HG03064 (cell line): ENCODE data around the gene MACC1.
"Not testable (repeated sequence)": the region's sequence is repeated elsewhere in the genome, so short reads cannot be mapped to it uniquely, and the experiment has no call there.

Experiments used
- ATAC-seq: cut with Tn5 transposase; IDR thresholded peaks from one replicate; pipeline ENCODE4 v1.9.1; 2021; ENCODE audit warnings: low read depth; ENCODE audit not compliant: unreplicated experiment

Gene MACC1

DNA sequence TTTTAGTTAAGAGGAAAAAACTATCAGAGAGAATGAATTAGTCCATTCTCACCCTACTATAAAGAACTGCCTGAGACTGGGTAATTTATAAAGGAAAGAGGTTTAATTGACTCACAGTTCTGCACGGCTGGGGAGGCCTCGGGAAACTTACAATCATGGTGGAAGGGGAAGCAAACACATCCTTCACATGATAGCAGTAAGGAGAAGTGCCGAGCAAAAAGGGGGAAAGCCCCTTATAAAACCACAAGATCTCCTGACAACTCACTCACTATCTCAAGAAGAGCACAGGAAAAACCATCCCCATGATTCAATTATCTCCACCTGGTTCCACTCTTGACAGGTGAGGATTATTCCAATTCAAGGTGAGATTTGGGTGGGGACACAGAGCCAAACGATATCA lies 29.3 kb downstream of the MACC1 start:
- not testable (repeated sequence) for ATAC-seq

- no peak for ATAC-seq
Observed at GRCh38 chr7:20185988-20186387, 31.2 kb downstream of the MACC1 start.

DNA sequence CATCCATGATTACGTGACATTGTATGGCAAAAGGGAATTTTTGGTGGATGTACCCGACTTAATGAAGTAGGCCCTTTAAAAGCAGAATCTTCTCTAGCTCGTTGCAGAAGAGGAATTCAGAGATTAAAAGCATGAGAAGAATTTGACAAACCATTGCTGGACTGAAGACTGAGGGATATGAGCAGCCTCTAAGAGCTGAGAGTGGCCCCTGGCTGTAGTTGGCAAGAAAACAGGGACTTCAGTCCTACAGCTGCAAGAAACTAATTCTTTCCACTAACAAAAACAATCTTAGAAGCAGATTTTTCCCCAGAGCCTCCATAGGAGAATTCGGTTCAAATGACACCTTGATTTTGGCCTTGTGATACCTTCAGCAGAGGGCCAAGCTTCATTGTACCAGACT lies 34.1 kb downstream of the MACC1 start:
- no peak for ATAC-seq

GRCh38 chr7:20176578-20177242 lies 40.5 kb downstream of the MACC1 start:
- no peak for ATAC-seq

- ATAC-seq = no peak
Observed at GRCh38 chr7:20173828-20174227, 43.4 kb downstream of the MACC1 start.

DNA sequence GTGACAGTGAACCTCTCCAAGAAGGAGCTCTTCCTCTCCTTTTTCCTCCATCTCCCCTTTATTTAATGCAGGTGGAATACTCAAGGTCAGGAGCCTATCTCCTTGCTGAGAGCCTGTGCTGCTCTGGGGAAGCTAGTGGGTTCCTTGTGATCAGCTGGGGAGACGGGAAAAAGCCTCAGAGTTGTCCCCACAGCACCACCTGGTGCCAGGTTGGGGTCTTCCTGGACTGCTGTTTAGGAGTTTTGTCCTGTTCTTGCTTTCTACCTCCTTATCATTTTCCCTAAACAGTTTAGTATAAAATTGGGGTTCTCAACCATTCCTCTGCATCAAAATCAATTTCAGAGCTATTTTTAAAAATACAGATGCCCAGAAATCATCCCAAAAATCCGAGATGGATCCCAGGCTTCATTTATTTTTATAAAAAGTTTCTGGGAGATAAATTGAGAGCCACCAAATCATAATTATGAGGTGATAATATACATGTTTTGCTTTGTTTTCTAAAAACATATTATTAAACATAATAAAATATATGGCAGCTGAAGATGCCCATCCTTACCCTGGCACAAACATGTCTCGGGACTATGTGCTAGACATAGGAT lies 44.3 kb downstream of the MACC1 start:
- no peak for ATAC-seq

DNA sequence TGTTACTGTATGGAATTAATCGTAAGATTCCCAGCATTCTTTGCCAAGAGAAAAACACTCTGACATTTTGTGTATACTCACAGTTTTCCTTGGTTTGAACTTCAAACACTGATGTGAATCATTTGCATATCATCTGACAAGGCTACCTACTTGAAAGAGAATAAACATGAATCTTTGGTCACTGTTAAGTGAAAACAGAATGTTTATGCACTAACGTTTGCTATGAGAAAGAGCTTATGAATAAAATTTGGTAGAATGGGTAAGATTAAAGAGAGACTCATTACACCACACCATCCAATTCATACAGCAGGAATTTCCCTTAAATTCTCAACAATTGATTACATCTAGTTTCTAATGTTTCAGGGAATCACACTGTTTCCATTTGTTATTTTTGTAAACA lies 46.6 kb downstream of the MACC1 start:
- no peak for ATAC-seq

- no peak for ATAC-seq
Observed at GRCh38 chr7:20165146-20165510, 52.1 kb downstream of the MACC1 start.

- ATAC-seq = no peak
Observed at GRCh38 chr7:20164425-20165145, 52.6 kb downstream of the MACC1 start.

DNA sequence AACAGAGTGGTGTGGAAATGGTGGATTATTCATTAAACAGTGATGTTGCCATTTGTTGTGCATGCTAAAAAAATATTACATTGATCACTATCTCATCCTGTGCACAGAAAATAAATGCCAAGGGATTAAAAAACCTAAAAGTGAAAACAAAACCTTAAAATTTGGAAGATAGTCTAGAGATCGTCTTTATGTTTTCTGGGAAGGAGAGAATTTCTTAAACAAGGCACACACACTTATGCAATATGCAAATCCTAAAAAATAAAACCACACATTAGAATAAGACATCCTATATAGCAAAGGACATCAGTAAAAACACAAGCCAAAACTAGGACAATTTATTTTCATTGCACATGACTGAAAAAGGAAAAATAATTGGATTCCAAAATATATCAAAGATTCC lies 54.5 kb downstream of the MACC1 start:
- ATAC-seq = no peak

GRCh38 chr7:20159226-20159747 lies 57.9 kb downstream of the MACC1 start:
- ATAC-seq = no peak

DNA sequence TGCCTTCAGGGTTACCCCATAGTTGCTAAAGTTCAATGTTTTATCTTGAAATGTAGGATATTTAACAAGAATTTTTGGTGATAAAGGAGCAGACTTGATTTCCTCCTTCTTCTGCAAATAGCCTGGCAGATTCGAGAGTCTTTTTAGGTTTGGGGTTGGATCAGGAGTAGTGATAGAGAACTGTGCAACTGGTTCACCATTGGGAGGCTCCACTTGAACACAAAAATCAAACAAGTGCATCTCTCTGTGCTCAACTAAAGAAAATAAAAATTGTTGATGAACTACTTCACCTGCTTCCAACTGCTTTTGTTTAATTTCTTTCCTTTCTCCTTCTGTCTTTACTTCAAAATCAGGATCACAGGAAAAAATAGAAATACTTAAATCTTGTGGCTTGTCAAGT lies 58.5 kb downstream of the MACC1 start:
- ATAC-seq = no peak

- ATAC-seq = no peak
Observed at GRCh38 chr7:20157456-20157855, 59.7 kb downstream of the MACC1 start.

GRCh38 chr7:20153999-20154398 lies 63.2 kb downstream of the MACC1 start:
- ATAC-seq = no peak

GRCh38 chr7:20153567-20153966 lies 63.6 kb downstream of the MACC1 start:
- no peak for ATAC-seq

- ATAC-seq = no peak
Observed at GRCh38 chr7:20152511-20152910, 64.7 kb downstream of the MACC1 start.

GRCh38 chr7:20151708-20152456 lies 65.3 kb downstream of the MACC1 start:
- no peak for ATAC-seq

GRCh38 chr7:20146451-20146850 lies 70.7 kb downstream of the MACC1 start:
- ATAC-seq = no peak

DNA sequence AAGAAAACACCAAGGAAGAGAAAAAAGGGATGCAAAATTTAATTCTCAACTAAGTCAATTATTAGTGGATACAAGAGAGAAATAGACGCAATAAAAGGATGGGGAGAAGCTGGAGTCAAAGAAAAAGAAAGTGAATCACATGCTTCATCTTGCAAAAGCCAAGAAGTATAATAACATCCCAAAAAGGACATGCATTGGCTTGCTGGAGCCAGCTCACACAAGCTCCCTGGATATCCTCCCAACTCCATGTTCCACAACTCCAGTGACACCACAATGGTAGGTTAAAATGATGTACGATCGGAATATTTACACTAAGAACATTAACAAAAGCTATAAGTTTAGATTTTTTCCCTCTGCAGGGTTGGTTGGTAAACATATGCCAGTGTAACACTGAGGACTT lies 72.4 kb downstream of the MACC1 start:
- no peak for ATAC-seq

DNA sequence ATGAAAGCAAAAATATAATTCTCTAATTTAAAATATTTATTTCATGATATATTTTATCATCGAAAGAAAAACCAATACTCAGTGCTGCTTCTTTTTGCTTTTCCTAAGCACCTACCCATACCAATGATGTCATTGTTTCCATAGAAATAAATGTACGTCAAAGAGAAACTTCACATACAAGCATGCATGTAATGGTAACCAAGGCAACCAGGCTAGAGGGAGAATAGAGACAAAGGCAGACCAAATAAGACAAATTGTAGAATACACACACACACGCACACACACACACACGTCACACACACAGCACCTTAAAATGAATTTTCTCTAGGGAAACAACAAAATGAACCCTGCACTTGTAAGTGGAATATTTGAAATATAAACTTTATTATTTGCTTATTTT lies 75.5 kb downstream of the MACC1 start:
- ATAC-seq = no peak

DNA sequence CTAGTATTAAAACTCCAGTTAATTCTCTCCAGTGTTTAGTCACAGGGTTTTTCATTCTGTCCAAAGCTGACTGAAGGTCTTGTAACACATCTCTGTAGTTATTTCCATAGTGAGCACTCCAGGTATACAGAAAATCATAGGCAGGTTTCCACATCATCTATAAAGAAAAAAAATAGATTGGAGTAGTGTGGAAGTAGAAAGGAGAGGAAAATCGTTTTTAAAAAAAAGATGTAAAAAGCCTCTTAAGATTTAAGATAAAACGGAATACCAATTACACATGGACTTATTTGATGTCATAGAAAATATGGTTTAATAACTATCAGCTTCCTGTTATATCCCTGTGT lies 76.2 kb downstream of the MACC1 start:
- ATAC-seq = no peak
